HG03378 (cell line): Measurements from ENCODE around the gene TSPAN9.

Experiments used
- ATAC-seq: cut with Tn5 transposase; IDR thresholded peaks from one replicate; pipeline ENCODE4 v1.9.1; 2021; ENCODE audit warnings: mild to moderate bottlenecking, moderate library complexity; ENCODE audit not compliant: unreplicated experiment

TSPAN9 gene

GRCh38 chr12:3202096-3202495 is 124.9 kb downstream of the TSPAN9 start:
- ATAC-seq, result no peak

- ATAC-seq, result no peak
These were observed 125.7 kb downstream of the TSPAN9 start for GRCh38 chr12:3202734-3203446.

DNA sequence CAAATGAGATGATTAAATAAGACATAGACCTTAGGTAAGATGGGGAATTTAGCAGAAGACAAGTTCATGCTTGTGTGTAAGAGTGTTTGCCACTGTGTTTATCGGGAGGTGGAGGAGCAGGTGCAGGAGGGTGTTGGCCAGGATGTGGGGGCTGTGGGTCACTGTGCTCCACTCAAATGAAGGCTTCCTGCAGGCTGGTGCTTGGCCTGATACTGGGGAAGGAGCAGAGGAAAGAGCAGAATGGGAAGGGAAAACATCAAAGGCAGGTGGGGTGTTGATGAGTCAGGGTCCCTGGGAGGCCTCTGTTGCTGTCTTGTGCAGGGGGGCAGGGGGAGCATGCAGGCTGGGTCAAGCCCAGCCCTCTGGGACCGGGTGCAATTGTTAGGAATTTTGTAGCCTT is 126.5 kb downstream of the TSPAN9 start:
- ATAC-seq, result no peak

GRCh38 chr12:3204143-3204542 is 127.0 kb downstream of the TSPAN9 start:
- no peak for ATAC-seq

DNA sequence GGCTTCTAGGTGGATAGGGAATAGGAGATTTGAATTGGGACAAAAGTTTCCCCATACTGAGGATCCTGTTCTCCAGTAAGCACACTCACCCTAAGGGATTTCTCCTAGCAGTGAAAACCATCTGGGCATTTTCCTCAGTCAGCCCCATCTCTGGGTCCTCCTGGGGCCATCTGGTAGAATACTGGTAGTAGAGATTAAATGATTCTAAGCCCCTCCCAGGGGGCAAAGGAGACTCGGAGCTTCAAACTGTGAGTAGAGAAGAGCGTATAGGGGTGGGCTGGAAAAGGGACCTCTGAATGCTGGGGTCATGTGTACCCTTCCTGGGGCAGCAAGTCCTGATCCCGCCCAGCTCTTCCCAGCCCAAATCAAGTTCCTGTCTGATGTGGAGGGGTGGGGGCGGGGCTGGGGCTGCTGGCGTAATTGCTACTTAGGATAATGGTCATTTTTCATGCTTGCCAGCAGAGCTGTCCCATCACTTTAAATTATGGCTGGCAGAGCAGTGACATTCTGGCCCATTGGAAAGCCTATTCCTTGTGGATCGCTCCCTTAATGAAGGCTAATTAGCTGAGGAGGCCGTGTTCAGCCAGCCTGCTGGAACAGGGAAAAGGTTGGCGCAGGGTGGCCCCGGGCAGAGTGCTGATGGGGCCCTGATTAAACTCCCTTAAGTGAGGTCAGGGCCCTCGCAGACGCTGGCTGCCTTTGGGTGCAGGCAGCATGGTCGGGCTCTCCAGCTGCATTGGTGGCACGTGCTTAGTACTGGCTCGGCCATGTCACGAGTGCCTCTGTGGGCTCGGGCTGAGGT is 127.8 kb downstream of the TSPAN9 start:
- no peak for ATAC-seq

DNA sequence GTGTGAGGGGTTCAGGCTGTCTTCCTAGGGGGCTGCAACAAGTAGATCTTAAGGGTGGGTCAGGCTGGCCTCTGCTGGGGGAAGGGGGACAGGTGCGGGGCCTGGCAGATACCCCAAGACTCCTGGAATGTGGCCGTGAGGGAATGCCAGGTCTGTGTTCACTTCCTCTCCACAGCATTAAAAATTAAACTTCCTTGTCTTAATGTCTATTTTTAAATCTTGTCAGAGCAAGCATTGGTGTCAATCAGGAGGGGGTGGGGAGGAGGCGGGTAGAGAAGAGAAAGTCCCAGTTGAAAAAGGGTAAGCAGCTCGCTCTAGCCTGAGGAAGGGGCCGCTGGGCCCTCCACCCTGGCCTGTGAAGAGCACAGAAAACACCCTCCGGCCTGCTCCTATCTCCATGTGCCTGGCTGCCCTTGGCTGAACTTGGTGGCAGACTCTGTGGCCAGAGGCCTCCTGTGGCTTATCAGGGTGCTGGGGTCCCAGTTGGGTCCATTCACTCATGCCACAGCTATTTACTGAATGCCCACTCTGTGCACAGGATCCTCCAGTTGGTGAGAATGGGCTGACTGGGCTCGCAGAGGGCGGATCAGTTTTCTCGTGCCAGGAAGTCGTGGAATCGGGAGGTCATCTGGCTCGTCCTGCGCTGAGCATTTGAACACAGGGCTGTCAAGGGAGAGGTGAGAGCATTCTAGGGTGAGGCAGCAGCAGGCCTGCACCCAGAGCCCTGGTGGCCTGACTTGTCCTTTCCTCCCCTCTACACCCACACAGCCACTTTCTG is 128.8 kb downstream of the TSPAN9 start:
- ATAC-seq, result no peak

DNA sequence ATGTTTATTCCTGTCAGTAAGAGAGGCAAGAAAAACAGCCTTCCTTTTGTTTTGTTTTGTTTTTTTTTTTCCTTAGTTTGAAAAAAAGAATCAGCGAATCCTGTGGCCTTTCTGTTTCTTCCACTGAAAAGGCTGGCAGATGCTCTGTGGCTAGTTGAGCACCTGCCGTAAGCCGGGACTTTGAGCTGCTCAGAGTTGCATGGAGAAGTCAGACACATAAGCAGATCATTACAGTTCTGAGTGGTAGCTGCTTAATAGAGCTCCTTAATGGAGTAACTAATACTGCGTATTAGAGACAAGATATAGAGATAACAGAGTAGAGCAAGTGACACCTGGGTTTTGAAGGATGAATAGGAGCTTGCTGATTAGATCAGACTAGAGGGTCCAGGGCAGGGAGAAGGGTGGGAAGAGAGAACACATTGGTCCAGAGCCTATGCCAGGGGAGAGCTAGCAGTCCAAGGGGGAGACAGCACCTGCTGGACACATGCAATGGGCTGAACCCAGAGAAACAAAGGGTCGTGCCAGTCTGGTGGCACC is 129.4 kb downstream of the TSPAN9 start:
- ATAC-seq, result no peak

DNA sequence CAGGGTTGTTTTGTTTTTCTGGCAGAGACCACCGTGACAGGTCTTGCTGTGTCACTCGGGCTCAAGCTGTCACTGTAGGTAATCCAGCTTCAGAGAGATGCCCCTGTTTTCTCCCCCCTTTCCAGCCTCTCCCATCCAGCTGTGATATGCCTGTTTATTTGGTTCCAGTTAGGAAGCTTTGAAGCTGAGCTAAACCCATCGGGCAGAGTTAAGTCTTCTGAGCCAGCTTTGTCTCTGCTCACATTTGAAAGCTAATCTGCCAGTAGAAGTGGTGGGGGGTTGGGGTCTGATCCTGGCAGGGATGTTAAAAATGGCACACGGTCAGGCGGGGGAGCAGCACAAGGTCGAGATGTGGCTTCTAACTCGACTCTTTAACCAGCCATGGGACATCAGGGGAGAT is 130.0 kb downstream of the TSPAN9 start:
- ATAC-seq, result no peak

DNA sequence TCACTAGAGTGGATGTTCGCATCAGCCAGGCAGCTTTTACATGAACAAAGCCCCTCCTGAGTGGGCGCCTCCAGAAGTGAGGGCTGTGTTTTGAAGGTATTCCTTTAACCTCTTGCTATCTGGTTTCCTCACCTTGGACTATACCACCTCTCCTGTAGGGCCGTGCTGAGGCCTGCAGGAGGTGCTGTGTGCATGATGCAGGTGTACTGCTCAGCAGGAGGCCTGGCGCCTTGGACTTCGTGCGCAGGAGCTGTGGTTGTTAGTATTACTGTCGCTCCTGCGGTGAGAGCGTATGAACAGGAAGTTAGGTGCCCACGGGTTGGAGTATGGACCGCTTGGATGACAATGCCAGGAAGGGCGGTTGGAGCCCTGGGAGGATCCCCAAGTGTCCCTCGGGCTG is 130.7 kb downstream of the TSPAN9 start:
- ATAC-seq, result no peak

- ATAC-seq, result no peak
These were observed 136.0 kb downstream of the TSPAN9 start for GRCh38 chr12:3213188-3213587.

- no peak for ATAC-seq
These were observed 136.6 kb downstream of the TSPAN9 start for GRCh38 chr12:3213768-3214167.

GRCh38 chr12:3214526-3215365 is 137.6 kb downstream of the TSPAN9 start:
- no peak for ATAC-seq

DNA sequence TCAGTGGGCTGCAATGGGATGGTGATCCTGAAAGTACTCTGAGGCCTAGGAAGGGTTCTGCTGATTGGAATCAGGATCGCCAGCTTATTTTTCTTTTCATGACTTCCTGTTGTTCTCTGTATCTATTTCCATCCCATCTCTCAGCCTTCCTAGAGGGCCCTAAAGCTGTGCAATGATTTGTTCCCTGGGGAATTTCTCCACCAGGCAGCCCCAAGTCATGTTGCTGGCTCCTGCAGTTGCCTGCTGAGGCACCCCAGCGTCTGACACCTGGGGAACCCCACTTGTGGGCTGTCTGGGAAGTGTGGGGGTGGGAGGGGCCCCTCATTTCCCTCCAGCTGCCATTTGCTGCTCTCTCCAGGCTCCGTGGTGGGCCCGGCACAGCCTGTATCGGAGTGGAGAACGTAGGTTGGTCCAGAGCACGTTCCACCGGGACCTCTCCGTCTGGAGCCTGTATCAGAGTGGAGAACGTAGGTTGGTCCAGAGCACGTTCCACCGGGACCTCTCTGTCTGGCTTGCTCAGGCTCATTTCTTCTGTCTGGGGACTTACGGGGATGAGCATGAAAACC is 138.3 kb downstream of the TSPAN9 start:
- no peak for ATAC-seq

DNA sequence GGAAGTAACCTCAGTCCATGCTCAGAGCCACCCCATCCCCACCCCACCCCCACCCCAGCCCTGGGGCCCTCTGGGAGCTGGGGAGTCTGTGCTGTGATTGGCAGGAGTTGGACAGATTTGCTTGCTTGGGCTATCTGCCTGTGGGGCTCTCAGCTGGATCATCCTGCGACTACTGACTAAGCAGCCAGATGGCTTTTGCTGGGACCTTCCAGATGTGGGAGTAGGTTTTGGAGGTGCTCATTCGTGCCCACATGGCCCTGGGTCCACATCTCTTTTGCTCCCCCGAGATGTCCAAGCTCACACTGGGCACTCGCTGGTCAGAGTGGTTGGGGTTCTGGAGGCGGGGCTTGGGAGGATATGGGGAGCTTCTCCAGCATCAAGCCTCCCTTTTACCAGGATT is 138.9 kb downstream of the TSPAN9 start:
- no peak for ATAC-seq

- ATAC-seq, result no peak
These were observed 139.8 kb downstream of the TSPAN9 start for GRCh38 chr12:3216726-3217682.

GRCh38 chr12:3217683-3218079 is 140.5 kb downstream of the TSPAN9 start:
- no peak for ATAC-seq

DNA sequence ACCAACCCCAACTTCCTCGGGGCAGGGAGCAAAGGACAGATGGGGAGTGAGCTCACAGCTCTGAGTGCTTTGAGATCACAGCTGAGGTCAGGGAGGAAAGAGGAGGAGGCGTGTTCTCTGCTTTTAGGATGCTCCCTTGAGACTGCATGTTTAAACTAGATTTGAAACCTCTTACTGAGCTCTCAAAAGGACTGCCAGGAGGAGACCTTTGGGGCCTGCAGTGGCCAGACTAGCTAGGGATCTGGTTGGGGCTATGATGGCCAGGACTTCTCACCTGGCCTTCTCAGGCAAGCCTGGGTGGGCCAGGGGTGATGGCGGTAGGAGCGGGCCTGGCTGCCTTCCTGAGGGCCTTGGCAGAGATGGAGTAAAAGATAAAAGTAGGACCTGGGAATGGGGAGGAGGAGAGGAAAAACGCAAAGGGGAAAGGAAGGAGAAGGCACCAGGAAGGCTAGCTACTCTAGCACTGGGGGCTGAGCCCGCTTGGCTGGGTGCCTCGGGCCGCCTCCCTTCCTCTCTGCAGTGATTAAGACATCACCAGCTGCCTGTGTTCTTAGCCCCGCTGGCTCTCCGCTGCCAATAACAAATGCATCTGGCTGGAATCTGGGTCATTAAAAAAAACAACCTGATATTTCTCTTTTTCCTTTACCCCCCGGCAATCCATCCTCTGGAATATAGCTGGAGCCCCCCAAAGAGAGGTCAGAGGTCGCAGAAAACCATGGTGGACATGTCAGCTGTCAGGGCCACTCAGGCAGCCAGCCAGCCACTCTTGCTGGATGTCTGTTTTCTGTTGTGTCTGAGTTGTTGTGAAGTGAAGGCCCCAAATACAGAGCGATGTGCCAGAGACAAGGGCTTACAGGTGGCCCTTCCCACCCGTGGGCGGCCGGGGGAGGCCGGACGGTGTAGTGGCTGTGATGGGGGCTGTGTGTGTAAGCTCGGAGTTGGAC is 141.3 kb downstream of the TSPAN9 start:
- no peak for ATAC-seq

GRCh38 chr12:3219233-3219632 is 142.1 kb downstream of the TSPAN9 start:
- no peak for ATAC-seq
